CD4-positive, alpha-beta T cell (primary cell): Measurements from ENCODE around the gene CRCP. TPM values are rescaled to one million over a fixed set of nuclear protein-coding genes. Genes with fewer than 3 reads are reported as not detected.

Experiments used
- ATAC-seq: fragments of 200-7000 bp; cut with Tn5 transposase; one replicate; pipeline ENCODE4 v1.10.0; 2022; ENCODE audit warnings: mild to moderate bottlenecking; ENCODE audit not compliant: poor library complexity
- CTCF ChIA-PET: fragments of 350-600 bp; sonication (Branson Sonifier 250); formaldehyde crosslinking; loops from one replicate; lab custom pipeline; 2021; ENCODE audit warnings: antibody characterized with exemption, inconsistent platforms; lab: Charles Lee
- POLR2A ChIA-PET: fragments of 350-600 bp; sonication (Branson Sonifier 250); formaldehyde crosslinking; loops from one replicate; lab custom pipeline; 2021; ENCODE audit warnings: antibody characterized with exemption, inconsistent platforms; lab: Charles Lee
- DNase-seq, 14 experiments: peaks; one replicate each; pipeline ENCODE4 v3.0.0-alpha.2; 2013 to 2020; ENCODE audit warnings: mixed read lengths in 2 of 14
- H3K27ac ChIP-seq, 2 donors: one replicate each; pipeline versions ENCODE4 v1.5.1 to v1.7.0; 2013; ENCODE audit warnings: low read length in 2 of 2, low read depth in 1 of 2, mild to moderate bottlenecking in 1 of 2
- H3K27me3 ChIP-seq, 2 experiments: 1 replicate in 1 of 2; 2 replicates in 1 of 2; pipeline versions ENCODE4 v1.6.1 to v1.7.0; 2013; ENCODE audit warnings: low read length in 2 of 2, control low read depth in 1 of 2, mild to moderate bottlenecking in 1 of 2, moderate library complexity in 1 of 2; ENCODE audit not compliant: insufficient read depth in 2 of 2, control insufficient read depth in 1 of 2
- H3K36me3 ChIP-seq: one replicate; pipeline ENCODE4 v1.6.1; 2013; ENCODE audit warnings: low read length, control low read depth; ENCODE audit not compliant: insufficient read depth
- H3K4me1 ChIP-seq: one replicate; pipeline ENCODE4 v1.6.1; 2013; ENCODE audit warnings: low read length, control low read depth; ENCODE audit not compliant: insufficient read depth
- H3K4me3 ChIP-seq: one replicate; pipeline ENCODE4 v1.5.1; 2013; ENCODE audit warnings: mild to moderate bottlenecking, low read length, moderate library complexity
- H3K9me3 ChIP-seq, 2 experiments: 1 replicate in 1 of 2; 2 replicates in 1 of 2; pipeline versions ENCODE4 v1.6.1 to v1.7.0; 2013; ENCODE audit warnings: low read length in 2 of 2, mild to moderate bottlenecking in 2 of 2, control low read depth in 1 of 2, moderate library complexity in 1 of 2; ENCODE audit not compliant: control insufficient read depth in 1 of 2, insufficient read depth in 1 of 2
- H3K27ac Mint-ChIP-seq: one replicate; pipeline ENCODE4 v1.8.0; 2020; ENCODE audit warnings: mixed read lengths
- H3K27me3 Mint-ChIP-seq: one replicate; pipeline ENCODE4 v1.8.0; 2021; ENCODE audit warnings: mixed read lengths
- H3K36me3 Mint-ChIP-seq: one replicate; pipeline ENCODE4 v1.8.0; 2021; ENCODE audit warnings: low read depth, mixed read lengths
- H3K4me1 Mint-ChIP-seq: one replicate; pipeline ENCODE4 v1.8.0; 2021; ENCODE audit warnings: low read depth, mixed read lengths
- H3K4me3 Mint-ChIP-seq: one replicate; pipeline ENCODE4 v1.8.0; 2020; ENCODE audit warnings: mild to moderate bottlenecking, mixed read lengths
- H3K9me3 Mint-ChIP-seq: one replicate; pipeline ENCODE4 v1.8.0; 2020; ENCODE audit warnings: mixed read lengths
- intact Hi-C, 2 experiments: fragments of 100-400 bp; cut with DNase I in 1 of 2; cut with micrococcal nuclease in 1 of 2; formaldehyde crosslinking; loops; one replicate each; pipeline versions ENCODE4 v1.15.1 to v1.9.0; 2023 to 2025; cut with DNase I, micrococcal nuclease
- total RNA-seq, 174 experiments: library from RNA in 2 of 174; stranded (reverse) in 2 of 174; gene quantifications; one replicate each; pipeline ENCODE4 v1.2.3 and lab custom pipeline; 2021 to 2026
- TF ChIP-seq, protein P1 (sequence below): fragments of 200-600 bp; IDR thresholded peaks from one replicate; pipeline ENCODE4 v1.8.0; 2022; ENCODE audit warnings: antibody characterized with exemption, mild to moderate bottlenecking

The CRCP gene
- total RNA-seq, 2 experiments from 2014 or later, result 29.2 to 29.4 TPM

DNA sequence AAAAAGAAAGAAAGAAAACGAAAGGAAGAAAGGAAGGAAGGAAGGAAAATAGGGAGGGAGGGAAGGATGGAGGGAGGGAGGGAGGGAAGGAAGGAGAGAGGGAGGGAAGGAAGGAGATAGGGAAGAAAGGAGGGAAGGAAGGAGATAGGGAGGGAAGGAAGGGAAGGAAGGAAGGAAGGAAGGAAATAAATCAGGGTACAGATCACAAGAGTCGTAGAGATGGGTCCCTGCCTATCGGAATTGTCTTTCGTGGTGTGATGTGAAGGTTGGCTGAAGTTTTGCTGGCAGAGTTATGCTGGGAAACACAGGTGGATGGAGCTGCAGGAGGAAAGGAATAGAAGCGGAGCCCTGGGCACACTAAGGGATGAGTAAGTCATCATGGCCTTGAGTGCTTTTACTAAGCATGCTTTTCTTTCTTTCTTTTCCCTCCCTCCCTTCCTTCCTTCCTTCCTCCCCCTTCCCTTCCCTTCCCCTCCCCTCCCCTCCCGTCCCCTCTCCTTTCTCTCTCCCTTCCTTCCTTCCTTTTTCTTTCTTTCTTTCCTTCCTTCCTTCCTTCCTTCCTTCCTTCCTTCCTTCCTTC is 78.6 kb downstream of the CRCP start:
- Histone ChIP-seq H3K4me3 (no peak overlapping the region), H3K27me3 (no peaks in the 10 kb centered on the region), H3K27ac (no peak overlapping the region), H3K4me1 (no peaks in the 10 kb centered on the region), H3K36me3 (no peaks in the 10 kb centered on the region), H3K9me3 (no peaks in the 10 kb centered on the region)
- Mint-ChIP-seq H3K4me1 (no peaks in the 10 kb centered on the region), H3K27ac (no peak overlapping the region), H3K9me3 (no peaks in the 10 kb centered on the region), H3K36me3 (no peaks in the 10 kb centered on the region), H3K27me3 (peaks cover 5% of the 10 kb centered on the region), H3K4me3 (no peak overlapping the region)
- TF ChIP-seq, protein P1, sequence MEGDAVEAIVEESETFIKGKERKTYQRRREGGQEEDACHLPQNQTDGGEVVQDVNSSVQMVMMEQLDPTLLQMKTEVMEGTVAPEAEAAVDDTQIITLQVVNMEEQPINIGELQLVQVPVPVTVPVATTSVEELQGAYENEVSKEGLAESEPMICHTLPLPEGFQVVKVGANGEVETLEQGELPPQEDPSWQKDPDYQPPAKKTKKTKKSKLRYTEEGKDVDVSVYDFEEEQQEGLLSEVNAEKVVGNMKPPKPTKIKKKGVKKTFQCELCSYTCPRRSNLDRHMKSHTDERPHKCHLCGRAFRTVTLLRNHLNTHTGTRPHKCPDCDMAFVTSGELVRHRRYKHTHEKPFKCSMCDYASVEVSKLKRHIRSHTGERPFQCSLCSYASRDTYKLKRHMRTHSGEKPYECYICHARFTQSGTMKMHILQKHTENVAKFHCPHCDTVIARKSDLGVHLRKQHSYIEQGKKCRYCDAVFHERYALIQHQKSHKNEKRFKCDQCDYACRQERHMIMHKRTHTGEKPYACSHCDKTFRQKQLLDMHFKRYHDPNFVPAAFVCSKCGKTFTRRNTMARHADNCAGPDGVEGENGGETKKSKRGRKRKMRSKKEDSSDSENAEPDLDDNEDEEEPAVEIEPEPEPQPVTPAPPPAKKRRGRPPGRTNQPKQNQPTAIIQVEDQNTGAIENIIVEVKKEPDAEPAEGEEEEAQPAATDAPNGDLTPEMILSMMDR, result no peak
- ATAC-seq (no peak), DNase-seq (no peak)
- intact Hi-C loops, result no loop called here
- ChIA-PET POLR2A (no interaction called here), CTCF (no interaction called here)

DNA sequence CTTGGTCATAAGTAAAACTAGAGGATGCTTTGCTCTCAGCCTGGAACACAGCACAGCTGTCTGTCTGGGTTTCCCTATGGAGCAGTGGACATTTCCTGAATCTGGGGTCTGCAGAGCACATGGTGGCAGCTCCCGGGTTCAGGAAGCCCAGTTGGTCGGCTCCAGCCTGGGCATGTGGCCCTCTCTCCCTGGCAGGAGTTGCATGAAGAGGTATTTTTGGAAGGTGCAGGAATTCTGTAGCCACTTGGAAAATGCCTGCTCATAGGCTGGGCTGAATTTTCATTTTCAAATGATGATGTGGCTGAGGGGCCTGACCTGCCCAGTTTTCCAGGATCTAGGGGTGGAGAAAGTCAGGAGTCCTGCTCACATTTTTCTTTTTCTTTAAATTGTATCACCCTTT is 83.8 kb downstream of the CRCP start:
- Mint-ChIP-seq H3K27me3 (peaks cover 9% of the 10 kb centered on the region), H3K36me3 (no peaks in the 10 kb centered on the region), H3K4me3 (no peak overlapping the region), H3K27ac (no peak overlapping the region), H3K4me1 (peaks cover 9% of the 10 kb centered on the region), H3K9me3 (no peaks in the 10 kb centered on the region)
- TF ChIP-seq, protein P1, result no peak
- no peak overlapping the region for H3K27ac ChIP-seq
- CTCF ChIA-PET, result no interaction called here
- no peak overlapping the region for H3K4me3 ChIP-seq
- POLR2A ChIA-PET, result no interaction called here
- intact Hi-C loops, result no loop called here
- no peaks in the 10 kb centered on the region for H3K27me3 ChIP-seq
- no peak for DNase-seq
- no peaks in the 10 kb centered on the region for H3K9me3 ChIP-seq
- no peaks in the 10 kb centered on the region for H3K36me3 ChIP-seq
- H3K4me1 ChIP-seq, result peaks cover 5% of the 10 kb centered on the region
- no peak for ATAC-seq

DNA sequence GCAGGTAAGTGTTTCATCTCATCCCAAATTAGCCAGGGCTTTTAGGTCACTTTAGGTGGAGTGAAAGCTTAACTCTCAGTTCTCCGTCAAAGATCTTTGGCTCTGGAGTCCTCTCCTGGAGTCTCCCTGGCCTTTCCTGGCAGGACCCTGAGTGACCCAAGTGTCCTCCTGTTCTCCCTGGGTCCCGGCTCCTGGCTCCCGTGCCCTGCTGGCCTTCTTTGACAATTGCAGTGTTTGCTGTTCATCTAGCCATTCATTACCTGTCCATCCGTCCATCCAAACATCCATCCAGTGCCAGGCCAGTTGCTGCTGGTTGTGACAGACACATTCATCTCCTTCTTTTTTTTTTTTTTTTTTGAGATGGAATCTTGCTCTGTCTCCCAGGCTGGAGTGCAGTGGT is 84.3 kb downstream of the CRCP start:
- no peaks in the 10 kb centered on the region for H3K9me3 ChIP-seq
- no peak for DNase-seq
- no peak overlapping the region for H3K27ac ChIP-seq
- no peak overlapping the region for H3K4me3 ChIP-seq
- intact Hi-C loops, result no loop called here
- Mint-ChIP-seq H3K9me3 (no peaks in the 10 kb centered on the region), H3K27me3 (peaks cover 9% of the 10 kb centered on the region), H3K36me3 (no peaks in the 10 kb centered on the region), H3K4me1 (peaks cover 9% of the 10 kb centered on the region), H3K27ac (no peak overlapping the region), H3K4me3 (no peak overlapping the region)
- no peak for ATAC-seq
- TF ChIP-seq, protein P1, result no peak
- POLR2A ChIA-PET, result no interaction called here
- CTCF ChIA-PET, result no interaction called here
- no peaks in the 10 kb centered on the region for H3K27me3 ChIP-seq
- no peaks in the 10 kb centered on the region for H3K36me3 ChIP-seq
- peaks cover 5% of the 10 kb centered on the region for H3K4me1 ChIP-seq
